Endometrial microvascular endothelial cells (primary cell): Measurements from ENCODE around the gene CCNI2. TPM values are rescaled to one million over a fixed set of nuclear protein-coding genes. Genes with fewer than 3 reads are reported as not detected.

ENCODE experiments used
- in situ Hi-C: cut with HindIII; loops from 2 replicates; pipeline ENCODE4 v1.10.0; 2017; ENCODE audit warnings: low sequenced_read_pairs, low pct_unique_long_range_greater_than_20kb; ENCODE audit errors: inconsistent ontology term
- total RNA-seq: library from RNA; depleted of rRNA; stranded (reverse); fragments of >200 nt; gene quantifications from one replicate; pipeline ENCODE4 v1.2.3, GENCODE V29; 2015; ENCODE audit errors: inconsistent ontology term

Gene CCNI2
- total RNA-seq, 1 donor from 2014 or later = not detected

DNA sequence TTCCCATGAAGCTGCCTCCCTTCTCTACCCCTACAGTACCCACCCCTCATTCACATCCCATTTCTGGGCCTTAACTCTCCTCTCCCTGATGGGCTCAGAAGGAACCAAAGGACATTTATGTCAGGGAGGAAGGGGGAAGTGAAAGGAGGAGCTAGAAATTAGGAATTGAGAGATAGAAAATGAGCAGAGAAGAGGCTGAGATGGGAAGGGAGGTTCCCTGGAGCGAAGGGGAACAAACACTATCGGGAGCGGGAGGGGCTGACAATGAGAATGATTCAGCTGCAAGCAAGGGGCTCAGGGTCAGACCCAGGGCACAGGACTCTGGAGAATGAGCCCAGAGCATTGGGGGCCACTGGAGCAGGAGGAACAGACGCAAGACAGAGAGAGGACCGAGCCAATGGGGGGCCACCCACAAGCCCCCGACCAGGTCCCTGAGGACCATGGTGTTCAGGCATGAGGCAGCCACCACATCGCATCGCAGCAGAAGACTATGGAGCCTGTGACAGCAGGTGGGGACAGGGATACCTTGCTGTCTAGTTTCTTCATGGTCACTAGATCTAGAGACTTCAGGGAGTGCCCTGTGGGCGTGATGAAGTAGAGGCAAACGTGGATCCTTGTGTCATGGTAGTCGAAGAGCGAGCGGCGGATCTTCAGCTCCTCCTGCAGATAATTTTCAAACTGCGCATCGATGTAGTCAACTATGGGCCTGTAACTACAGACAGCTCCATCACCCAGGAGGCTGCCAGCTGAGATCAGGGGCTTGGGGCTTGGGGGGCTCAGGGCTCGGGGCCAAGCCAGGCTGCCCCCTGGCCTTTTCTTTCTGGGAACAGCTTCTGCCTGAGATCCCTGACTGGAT lies 16.2 kb downstream of the CCNI2 start:
- in situ Hi-C loops = no loop called here

DNA sequence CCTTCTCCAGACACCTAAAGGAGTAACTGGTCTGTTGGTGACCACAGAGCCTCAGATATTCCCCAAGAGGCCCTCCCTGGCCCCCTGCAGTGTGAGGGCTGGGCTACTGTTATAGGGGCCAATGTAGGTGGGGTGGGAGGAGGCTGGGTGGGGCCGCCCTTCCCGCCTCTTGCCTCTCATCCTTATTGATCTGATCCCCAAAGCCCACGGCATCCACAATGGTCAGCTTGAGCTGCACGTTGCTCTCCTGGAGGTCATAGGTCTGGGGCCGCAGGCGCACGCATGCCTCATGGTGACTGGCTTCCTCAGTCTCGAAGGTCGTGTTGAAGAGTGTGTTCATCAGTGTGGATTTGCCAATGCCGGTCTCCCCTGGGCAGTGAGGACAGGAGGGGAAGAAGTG lies 16.8 kb downstream of the CCNI2 start:
- in situ Hi-C loops = no loop called here

DNA sequence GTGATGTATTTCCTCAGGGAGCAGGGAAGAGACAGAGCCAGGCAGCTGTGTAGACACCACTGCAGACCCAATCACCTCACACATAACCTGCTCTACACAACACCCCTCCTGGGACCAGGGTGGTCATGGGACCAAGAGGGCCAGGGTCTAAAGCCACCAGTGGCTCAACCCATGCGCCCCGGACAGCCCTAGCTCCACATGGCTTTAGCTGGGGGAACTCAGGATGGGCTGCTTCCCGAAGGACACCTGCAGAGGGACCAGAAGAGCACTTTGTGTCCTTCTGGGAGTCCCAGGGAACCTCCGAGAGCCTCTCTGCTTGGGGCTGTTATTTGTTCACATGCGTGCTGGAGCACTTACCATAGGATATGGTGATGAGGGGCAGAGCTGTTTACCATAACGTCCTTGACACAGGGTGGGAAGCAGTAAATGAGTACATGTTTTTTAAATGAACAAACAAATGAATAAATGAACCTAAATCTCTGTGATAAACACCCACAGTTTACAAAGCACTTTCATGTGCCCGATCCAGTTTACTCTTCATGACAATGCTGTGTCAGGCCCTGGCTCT lies 17.5 kb downstream of the CCNI2 start:
- in situ Hi-C loops = no loop called here

DNA sequence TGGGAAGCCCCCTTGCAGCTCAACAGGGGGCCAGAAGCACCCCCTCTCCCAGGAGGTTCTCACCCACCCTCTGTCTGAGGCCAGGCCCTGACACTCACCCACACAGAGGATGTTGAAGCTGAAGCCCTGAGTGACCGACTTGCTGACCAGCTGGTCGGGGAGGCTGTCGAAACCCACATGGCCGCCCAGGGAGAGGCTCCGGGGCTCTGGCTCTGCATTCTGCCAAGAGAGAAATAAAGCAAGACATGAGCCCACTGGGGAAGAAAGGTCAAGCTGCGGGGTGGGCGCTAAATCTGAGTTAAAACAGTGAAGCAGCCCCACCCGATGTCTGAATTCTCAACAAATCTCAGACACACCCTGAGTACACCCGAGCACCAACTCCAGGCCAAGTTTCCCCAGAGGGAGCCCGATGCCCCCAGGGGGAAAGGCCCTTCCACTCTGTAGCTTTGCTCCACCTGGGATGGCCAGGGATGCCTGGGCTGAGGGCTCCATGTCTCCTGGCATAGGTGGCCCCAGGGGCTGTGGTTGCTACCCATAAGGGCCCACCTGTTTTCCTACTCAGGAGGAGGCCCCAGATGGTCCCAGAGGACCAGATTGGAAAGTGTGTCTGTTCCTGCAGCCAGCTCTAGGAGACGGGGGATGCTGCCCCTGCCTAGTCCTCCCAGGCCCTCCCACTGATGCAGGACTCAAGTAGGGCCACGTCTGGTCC lies 18.2 kb downstream of the CCNI2 start:
- in situ Hi-C loops = no loop called here

DNA sequence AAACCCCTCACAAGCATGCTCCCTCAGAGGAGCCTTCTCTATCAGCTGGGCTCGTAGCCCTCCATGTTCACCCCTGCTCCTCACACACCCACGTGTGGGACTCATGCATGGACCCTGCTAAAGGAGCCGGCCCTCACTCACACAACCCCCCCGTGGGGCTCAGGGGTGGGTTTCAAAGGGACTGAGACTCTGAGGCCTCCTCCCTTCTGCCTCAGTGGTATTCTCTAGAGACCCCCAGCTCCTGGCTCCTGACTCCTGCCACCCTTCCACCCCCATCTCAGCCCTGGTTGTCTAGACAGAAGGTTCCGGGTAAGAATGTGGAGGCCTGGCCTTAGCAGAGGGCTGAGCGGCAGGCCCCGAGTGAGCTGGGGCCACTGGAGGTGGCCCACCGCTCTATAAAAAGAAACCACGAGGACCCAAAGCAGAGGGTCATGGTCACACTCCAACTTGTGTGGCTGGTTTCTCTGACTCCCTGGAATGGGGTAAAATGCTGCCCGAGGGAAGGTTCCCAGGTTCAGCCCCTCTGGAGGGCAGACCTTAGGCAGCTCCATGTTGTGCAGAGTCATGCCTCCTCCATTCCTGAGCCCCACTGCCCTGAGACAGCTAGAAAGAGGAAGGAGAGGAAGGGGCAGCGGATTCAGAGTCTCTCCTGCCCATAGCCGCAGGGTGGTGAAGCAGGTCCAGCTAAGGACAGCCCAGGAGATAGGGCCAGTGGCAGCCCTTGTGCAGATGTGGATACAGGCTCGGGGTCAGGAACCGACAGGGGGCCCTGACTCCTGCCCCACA lies 19.0 kb downstream of the CCNI2 start:
- in situ Hi-C loops = no loop called here

DNA sequence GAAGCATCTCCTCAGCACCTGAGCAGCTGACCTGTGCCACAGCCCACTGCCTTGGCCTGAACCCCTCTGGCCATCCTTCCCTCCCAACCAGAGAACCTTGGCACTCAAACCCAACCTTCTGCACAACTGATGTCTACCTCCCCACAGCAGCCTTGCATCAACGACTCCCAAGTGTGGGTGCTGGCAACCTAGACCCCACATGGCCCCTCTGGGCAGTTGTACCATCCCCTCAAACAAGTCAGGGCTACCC lies 19.5 kb downstream of the CCNI2 start:
- in situ Hi-C loops = no loop called here

DNA sequence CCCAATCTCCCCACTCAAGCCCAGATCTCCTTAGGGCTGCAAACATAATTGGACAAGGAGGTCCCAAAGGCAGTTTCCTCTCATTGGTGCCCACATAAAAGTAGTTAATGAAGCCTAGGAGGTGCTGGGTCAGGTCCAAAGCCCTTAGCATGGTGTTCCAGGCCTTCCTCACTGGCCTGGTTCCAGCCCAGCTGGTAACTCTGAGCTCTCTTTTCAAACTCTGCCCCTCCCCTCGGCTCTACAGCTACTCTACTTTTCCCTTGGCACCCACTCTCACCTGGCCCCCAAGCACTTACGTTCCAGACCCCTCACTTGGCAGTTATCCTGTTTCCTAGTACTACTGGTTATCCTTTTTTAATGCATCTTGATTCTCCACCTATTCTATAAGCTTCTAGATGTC lies 19.9 kb downstream of the CCNI2 start:
- in situ Hi-C loops = no loop called here

DNA sequence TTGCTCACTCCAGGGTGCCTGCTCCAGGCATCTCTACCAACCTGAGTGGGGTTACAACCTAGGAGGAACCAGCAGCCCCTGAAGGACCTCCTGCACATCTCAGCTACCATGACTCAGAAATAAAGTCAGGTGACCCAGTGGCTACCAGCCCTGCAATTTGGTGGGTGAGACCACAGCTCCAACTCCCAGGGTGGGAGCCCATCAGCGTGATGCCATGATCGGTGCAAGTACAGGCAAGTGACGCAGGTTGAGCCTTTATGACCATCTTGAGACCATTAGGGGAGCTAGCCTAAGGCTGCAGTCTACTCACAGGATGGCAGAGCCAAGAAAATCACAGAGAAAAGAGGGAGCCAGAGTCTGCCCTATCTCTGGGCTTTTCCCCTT lies 21.3 kb downstream of the CCNI2 start:
- in situ Hi-C loops = no loop called here

DNA sequence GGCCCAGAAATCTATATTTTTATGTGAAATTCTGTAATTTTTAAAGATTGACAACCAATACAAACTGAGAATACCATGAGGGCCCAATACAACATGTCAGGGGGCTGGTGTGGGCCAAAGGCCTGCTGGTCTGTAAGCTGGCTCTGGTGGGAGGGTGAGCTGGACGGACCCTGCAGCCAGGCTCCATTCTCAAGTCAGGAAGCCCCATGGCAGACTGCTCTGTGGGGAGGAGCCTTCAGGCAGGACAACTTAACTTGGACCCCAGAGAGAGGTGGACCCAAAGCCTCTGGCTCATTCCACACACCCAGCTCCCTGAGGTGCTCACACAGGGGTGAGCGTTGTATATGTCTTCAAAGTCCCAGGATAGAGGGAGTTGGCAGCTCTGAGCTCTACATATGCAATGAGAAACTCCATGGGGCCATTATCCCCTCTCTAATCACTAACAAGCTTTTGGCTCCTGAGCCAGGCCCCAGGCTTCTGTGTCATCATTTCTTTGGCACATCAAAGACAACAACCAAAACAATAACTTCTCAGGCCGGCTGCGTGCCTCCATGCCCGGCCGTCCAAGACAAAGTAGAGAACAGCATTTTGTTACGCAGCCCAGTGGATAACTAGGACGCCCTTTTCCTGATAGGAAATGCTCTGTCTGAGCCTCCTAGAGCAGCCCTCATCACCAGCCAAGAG lies 23.4 kb downstream of the CCNI2 start:
- in situ Hi-C loops = no loop called here

DNA sequence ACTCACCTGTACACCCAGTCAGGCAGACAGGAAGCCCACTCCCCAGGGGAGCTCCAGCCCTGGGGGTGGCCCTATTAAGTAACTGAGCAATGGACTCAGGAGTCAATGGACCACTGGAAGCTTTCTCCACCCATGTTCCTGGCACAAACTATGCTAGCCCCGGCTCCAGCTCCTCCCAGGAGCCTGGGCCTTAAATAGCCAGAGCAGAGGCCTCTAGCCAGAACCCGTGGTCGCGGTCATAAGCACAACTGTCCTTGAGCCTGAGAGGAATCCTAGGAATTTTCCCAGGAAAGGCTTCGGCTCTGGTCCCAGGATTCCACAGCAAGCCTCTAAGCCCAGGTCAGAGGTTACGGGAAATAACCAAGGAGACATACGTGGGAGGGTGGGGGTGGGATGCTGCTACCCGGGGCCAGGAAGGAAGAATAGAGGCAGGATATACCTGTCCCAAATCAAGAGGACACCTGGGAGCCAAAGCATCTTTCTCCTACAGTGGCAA lies 24.3 kb downstream of the CCNI2 start:
- in situ Hi-C loops = no loop called here

DNA sequence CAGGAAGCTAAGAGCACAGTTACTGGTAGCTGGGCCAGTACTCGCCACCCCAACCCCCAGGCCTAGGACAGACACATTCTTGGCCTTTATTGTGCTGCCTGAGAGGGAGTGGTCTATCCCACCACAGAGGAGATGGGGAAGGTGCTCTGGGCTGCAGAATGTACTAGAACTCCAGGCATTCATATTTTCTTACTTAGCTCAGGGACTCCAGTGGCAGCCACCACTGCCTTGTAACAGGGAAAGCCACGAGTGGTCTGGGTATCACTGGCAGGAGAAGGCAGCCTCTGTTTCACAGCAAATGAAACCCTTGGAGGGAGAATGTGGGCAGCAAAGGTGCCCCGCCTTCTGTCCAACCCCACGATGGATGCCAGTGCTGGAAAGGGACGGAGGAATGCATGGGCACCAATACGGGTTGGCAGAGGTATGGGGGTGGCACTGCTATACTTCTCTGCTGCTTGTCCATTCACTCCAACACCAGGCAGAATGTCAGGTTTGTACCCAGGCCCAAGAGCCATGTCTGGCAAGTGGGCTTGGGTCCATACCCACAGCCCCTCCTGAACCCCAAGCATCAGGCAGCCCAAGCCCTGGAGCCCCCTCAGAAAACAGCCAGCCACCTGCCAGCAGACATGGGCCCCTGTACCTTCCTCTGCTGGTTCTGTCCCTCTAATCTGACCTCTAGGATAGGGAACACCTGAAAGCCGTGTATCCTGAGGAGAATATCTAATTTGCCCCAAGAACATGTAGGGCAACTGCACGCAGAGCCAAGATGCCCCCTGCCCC lies 25.3 kb downstream of the CCNI2 start:
- in situ Hi-C loops = no loop called here

DNA sequence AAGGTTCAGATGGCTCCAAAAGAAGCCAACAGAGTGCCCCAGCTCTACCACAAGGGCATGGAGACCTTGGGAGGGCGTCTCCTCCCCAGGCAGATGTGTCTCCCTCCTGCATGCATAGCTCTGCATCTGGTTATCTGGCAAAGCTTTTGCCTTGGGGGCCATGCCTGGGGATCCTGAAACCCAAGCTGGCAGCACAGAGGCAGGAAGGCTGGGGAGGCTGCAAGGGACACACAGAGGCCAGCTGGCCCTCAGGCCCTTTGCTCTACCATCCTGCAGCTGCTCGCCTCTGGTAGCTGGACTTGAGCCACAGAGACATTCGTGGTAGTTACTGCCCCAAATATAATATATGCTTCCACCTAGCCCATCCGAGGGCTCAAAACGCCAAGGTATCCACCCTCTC lies 25.9 kb downstream of the CCNI2 start:
- in situ Hi-C loops = no loop called here

DNA sequence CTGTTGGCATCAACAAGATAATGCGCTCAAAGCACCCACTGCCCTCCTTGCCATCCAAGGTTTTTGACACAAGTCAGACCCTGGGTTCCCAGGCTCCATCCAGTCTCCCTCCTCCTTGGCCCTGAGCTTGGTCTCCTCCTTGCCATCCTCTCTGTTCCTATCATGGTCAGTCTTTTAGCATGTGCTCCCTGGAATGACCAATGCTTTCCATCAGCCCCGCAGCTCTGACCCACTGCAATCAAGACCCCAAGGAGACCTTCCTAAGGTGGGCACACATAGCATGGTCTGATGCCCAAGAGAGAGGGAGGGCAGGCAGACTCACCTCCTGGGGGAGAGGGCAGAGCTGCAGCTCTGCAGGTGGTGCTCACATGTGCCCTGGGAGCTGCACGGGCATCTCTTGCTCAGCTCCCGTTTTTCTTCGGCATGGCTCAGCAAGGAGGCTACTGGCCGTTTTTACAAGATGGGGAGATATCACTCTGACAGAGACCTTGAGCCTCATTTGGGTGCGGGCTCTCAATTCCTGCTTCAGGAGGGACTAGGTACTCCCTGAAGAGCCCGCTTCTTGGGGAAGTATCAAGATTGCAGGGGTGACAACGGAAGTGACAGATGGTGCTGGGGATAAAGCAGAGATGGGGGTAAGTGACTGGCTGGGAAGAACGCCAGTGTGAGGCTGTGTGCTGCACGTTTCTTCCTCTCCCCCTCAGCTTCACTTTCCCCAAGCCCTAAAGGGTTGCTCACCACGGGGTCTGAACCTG lies 26.6 kb downstream of the CCNI2 start:
- in situ Hi-C loops = no loop called here

DNA sequence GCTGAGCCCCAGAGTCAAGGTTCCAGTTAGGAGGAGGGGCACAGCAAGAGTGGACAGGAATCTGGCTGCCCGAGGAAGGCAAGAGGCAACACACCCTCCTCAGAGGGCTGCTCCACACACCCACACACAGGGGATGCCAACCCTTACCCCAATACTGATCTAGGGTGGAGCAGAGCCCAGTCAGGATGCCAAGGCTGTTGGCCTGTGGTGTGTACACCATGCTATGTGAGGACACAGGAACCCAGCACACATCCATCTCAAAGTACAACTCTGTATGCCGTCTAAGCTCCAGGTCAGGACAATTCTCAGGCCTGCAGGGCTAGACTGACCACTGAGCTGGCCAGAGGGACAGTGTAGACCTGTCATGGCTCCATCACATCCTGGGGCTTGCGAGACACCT lies 27.2 kb downstream of the CCNI2 start:
- in situ Hi-C loops = no loop called here

DNA sequence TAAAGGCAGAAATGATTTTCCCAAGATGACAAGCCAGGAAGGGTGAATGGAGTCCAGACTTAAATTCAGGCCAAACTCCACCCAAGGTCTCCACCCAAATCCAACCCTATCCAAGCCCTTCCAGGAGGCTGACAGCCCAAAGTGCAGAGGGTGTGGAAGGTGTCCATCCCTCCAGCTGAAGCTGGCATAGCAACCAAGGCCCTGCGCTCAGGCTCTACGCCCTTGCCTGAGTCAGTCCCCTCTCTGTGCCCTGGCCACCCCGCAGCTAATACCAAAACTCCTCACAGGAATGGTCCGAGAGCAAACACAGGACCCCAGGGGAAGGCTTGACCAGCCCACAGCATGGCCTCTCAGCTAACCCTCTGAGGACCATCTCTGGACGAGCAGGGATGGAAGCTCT lies 27.7 kb downstream of the CCNI2 start:
- in situ Hi-C loops = no loop called here

DNA sequence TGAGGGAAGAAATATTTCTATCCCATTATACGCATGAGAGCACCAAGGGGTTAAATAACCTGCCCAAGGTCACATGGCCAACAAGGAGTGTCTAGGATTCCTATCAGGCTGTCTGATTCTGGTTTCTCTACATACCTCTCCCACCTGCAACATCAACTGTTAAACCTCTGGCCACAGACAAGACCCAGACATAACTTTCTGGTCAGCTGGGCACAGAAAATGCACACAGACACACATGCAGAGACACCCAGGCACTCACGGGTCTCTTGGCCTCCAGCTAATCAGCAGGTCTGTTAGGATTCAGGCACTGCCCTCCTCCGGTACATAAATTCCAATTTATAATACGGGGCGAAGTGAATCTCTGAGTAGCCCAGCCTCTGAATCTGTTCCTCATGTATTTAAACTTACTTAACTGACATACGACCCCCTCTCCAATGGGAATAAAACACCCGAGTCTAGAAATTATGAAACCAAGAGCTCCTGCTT lies 28.3 kb downstream of the CCNI2 start:
- in situ Hi-C loops = no loop called here

DNA sequence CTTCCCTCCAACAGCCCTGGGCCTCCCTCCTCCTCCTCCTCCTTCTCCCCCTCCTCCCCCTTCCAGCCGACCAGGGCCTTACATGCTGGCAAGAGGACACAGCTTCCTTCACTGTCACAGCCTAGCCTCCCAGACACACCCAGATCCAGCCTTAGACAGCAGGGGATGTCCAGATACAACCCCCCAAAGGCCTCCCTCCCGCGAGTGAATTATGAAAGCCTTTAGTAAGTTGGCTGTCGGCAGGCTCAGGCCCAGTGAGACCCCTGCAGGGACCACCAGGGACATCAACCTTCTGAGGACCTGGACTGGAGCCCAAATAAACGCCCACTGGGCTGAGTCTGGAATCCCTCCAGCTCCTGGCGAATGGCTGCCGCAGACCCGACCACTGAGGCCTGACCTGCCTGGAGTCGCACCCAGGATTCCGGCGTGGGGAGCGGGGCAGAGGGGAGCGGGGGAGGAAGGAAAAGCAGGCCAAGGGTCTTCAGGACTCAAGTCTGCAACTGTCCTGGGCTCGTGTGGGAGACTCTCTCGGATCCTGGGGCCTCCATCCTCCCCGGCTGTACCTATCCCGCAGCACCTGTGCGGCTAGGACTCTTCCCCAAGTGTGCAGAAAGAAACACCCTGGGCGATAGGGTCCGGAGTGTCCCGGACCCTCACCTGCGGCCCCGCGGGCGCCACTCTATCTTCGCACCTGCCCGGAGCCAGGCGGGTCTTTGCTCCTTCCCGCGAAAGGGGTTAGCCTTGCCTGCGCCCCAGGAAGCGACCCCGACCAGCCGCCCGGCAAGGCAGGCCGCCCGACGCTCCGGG lies 29.1 kb downstream of the CCNI2 start:
- in situ Hi-C loops = no loop called here
